HG03342 (cell line): ENCODE measurements around the gene ZNF764.
"Not testable (repeated sequence)": the region's sequence is repeated elsewhere in the genome, so short reads cannot be mapped to it uniquely, and the experiment has no call there.

ENCODE experiments used
- ATAC-seq: cut with Tn5 transposase; IDR thresholded peaks from one replicate; pipeline ENCODE4 v1.9.1; 2021; ENCODE audit warnings: mild to moderate bottlenecking, moderate library complexity; ENCODE audit not compliant: unreplicated experiment

ZNF764 gene

GRCh38 chr16:30551781-30552180 lies 6.4 kb downstream of the ZNF764 start:
- no peak for ATAC-seq

GRCh38 chr16:30548416-30549253 lies 9.5 kb downstream of the ZNF764 start:
- no peak for ATAC-seq

GRCh38 chr16:30546115-30546514 lies 12.1 kb downstream of the ZNF764 start:
- ATAC-seq, result no peak

GRCh38 chr16:30543067-30543466 lies 15.1 kb downstream of the ZNF764 start:
- ATAC-seq, result no peak

GRCh38 chr16:30541502-30542329 lies 16.5 kb downstream of the ZNF764 start:
- no peak for ATAC-seq

- ATAC-seq, result not testable (repeated sequence)
Measured at GRCh38 chr16:30540916-30541464, 17.2 kb downstream of the ZNF764 start.

- ATAC-seq, result not testable (repeated sequence)
Measured at GRCh38 chr16:30539986-30540526, 18.1 kb downstream of the ZNF764 start.

GRCh38 chr16:30539000-30539964 lies 18.9 kb downstream of the ZNF764 start:
- no peak for ATAC-seq

GRCh38 chr16:30536391-30537024 lies 21.7 kb downstream of the ZNF764 start:
- not testable (repeated sequence) for ATAC-seq

GRCh38 chr16:30535777-30536190 lies 22.4 kb downstream of the ZNF764 start:
- ATAC-seq, result no peak

GRCh38 chr16:30535106-30535776 lies 22.9 kb downstream of the ZNF764 start:
- peak; percentile 11 for ATAC-seq

GRCh38 chr16:30534368-30535105 lies 23.6 kb downstream of the ZNF764 start, which contains the start of gene ZNF747:
TSS of gene ZNF747 (minus strand) at chr16:30534858. CDS start at chr16:30534679, 179 bp downstream.
- peak; percentile 49 for ATAC-seq

- peak; percentile 17 for ATAC-seq
Measured at GRCh38 chr16:30533748-30534367, 24.3 kb downstream of the ZNF764 start.

- ATAC-seq, result no peak
Measured at GRCh38 chr16:30533146-30533522, 25.0 kb downstream of the ZNF764 start.

- ATAC-seq, result no peak
Measured at GRCh38 chr16:30532285-30533145, 25.7 kb downstream of the ZNF764 start.

- no peak for ATAC-seq
Measured at GRCh38 chr16:30530163-30531037, 27.8 kb downstream of the ZNF764 start.
